OCI-M1 (cell line): Measurements from ENCODE around the gene OS9.
A peak's percentile ranks its signal among the peaks of the same experiment; 100 is the strongest.

Experiments used
- DNase-seq: peaks from one replicate; lab custom pipeline; 2025; lab: John Stamatoyannopoulos, UW

Gene OS9

DNA sequence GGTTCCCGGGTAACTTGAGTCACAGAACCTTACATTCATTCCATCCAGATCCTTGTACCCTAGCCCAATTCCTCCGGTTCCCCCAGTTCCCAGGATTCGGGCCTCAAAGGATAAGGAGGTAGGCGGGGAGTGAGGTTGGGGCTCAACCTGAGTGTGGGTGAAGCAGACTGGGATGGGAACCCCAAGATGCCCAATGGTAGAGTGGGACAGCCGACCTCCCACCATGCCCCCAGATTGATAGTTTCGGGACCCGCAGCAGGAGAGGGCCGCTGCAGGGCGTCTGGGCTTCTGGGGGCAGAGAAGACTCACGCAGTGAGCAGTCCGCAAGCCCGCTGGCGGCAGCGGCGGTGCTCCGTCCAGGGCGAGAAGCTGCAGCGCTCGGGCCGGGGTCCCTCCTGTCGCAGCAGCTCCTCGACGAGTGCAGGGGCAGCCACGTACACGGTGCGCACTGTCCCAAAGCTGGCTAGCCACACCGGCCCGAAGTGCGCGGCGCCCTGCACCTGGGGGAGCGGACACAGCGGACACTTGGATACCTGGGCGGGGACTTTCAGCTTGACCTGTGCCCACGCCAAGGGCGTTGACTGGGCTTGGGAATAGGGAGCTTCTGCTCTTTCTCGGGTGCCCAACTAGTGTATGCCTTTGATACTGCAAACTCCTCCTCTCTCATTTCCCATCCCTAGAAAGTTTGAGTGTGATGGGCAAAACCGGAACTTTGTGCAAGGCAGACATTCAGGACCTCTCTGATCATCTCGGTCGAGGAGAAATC is 71.9 kb downstream of the OS9 start:
- peak; percentile 15 for DNase-seq

DNA sequence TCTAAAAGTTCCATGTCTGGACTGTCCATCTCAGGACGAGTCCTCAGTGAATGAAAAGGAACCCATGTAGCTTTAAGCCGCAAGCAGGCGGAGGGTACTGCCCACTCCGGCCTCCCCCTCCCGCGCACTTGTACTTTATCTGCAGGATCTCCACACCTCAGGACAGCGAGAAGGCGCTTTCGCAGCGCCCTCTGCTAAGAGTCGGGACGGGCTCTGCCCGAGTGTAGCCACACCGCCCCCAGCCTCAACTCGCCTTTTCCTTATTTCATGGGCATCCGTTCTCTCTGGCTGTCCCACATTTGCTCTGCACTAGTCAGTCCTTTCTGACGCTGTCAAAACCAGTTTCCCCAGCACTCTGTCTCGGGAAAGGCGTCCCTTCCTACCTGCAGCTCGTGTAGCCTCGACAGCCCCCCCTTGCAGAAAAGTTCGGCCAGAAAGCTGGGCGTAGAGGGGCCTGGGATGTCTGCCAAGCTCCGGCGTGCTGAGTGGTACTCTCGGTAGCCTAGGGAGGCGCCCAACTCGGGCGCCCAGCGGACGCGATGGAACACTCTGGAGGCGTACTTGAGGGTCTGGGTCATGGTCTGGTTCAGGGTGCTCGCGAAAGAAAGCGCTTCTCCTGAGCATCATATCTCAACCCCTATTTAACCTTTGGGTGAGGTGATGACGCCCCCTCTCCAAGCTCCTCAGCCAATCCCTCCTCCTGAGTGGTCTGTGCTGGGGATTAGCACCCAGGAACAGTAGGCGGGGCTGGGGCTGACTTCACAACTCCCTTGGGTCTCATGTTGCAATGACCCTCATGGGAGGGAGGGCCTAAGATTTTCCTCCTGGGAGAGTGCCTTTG is 72.8 kb downstream of the OS9 start, which contains the start of gene CYP27B1:
Gene CYP27B1 (minus strand): TSS at position 615 of the 841 bp plus-strand sequence. CDS start 37 bp downstream, at position 578.
- no peak for DNase-seq

DNA sequence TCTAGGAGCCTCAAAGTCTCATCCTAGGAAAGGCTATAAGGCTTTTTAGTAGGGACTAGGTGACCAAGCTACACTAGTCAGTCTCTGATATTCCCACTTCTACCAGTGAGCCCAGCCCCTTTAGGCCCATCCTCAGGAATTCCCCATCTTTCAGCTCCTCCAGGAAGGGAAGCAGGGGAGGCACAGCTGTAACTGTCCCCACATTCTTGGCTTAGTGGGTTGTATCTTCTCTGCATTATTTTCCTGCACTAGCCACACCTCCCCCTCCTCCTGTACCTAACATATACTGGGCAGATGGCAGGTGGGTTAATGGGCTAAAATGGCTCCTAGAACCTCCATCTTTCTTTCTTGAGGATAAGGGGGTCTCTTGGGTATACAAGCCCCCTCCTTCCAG is 73.4 kb downstream of the OS9 start:
- no peak for DNase-seq

DNA sequence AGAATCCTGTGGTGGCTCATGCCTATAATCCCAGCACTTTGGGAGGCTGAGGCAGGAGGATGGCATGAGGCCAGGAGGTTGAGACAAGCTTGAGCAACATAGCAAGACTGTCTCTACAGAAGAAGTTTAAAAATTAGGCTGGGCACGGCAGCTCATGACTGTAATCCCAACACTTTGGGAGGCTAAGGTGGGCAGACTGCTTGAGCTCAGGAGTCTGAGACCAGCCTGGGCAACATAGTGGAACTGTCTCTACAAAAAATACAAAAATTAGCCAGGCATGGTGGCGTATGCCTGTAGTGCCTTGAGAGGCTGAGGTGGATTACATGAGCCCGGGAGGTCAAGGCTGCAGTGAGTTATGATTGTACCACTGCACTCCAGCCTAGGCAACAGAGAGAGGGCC is 73.9 kb downstream of the OS9 start:
- no peak for DNase-seq

DNA sequence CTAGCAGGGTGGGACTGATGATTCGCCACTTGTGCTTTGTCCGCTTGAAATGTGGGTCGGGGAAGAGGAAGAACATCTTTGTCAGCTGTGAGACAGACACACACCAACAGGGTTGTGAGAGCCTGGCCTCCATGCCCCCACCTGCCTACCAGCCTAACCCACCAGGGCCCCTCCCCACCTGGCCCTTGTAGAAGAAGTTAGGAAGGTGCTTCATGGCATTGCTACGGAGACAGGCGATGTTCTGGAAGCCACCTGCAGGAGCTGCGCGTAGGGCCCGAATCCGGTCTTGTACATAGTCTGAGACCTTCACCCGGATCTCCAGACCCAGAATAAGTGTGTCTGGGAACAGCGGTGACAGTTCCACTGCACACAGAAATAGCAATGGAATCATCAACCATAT is 75.7 kb downstream of the OS9 start:
- no peak for DNase-seq

DNA sequence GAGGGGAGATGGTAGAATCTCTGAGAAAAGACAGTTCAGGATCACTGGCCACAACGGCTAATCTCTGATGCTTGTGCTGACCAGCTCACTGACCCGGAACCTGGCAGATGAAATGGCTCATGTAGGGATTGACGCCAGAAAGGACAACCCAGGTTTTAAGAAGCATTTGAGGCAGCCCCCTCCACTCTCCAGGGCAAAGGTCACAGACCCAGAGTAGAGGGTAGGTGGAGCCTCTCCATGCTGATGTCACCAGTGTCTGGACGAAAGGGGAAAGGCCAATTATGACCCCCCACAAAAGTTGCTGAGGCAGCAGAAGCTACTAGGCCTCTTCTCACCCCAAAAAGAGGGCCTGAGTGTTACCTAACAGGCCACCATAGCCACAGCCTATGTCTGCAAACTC is 76.8 kb downstream of the OS9 start:
- no peak for DNase-seq
